ENCODE data around the gene CDH15.

CDH15 gene

GRCh38 chr16:89216315-89217137 is 45.0 kb downstream of the CDH15 start:
- H3K4me1 ChIP-seq (ENCODE audit: insufficient read depth, insufficient read length), result no peaks in the 10 kb centered on the region
- no peaks in the 10 kb centered on the region for H3K27me3 ChIP-seq (ENCODE audit: insufficient read depth, insufficient read length)
- H3K4me3 ChIP-seq (ENCODE audit: insufficient read length, low read depth), result peak overlapping the region; percentile 89
- TF ChIP-seq SUZ12 (IDR thresholded peaks at IDR 0.05; ENCODE audit: extremely low read depth, insufficient read depth, insufficient read length), result no peak
- no peak for TF ChIP-seq YY1 (IDR thresholded peaks at IDR 0.05; ENCODE audit: insufficient read depth, insufficient read length)
- TF ChIP-seq ZNF274 (IDR thresholded peaks at IDR 0.05; ENCODE audit: low read depth, low read length), result no peak
- peak overlapping the region; percentile 95 for H3K9ac ChIP-seq (ENCODE audit: insufficient read length, low read depth)
- DNase-seq (ENCODE audit: low read depth, low spot score), result no peak
- H3K36me3 ChIP-seq (ENCODE audit: insufficient read depth, insufficient read length, low read length), result peaks cover 23% of the 10 kb centered on the region
- H3K9me3 ChIP-seq (ENCODE audit: insufficient read depth, low read length), result no peaks in the 10 kb centered on the region

- no peaks in the 10 kb centered on the region for H3K4me1 ChIP-seq (ENCODE audit: insufficient read depth, insufficient read length)
- no peaks in the 10 kb centered on the region for H3K27me3 ChIP-seq (ENCODE audit: insufficient read depth, insufficient read length)
- peak overlapping the region; percentile 95 for H3K9ac ChIP-seq (ENCODE audit: insufficient read length, low read depth)
- H3K36me3 ChIP-seq (ENCODE audit: insufficient read depth, insufficient read length, low read length), result peaks cover 28% of the 10 kb centered on the region
- H3K9me3 ChIP-seq (ENCODE audit: insufficient read depth, low read length), result no peaks in the 10 kb centered on the region
- TF ChIP-seq ZNF274 (IDR thresholded peaks at IDR 0.05; ENCODE audit: low read depth, low read length), result no peak
- TF ChIP-seq YY1 (IDR thresholded peaks at IDR 0.05; ENCODE audit: insufficient read depth, insufficient read length), result no peak
- no peak for TF ChIP-seq SUZ12 (IDR thresholded peaks at IDR 0.05; ENCODE audit: extremely low read depth, insufficient read depth, insufficient read length)
- H3K4me3 ChIP-seq (ENCODE audit: insufficient read length, low read depth), result peak overlapping the region; percentile 89
- no peak for DNase-seq (ENCODE audit: low read depth, low spot score)
Observed at GRCh38 chr16:89217138-89217387, 45.5 kb downstream of the CDH15 start.

- Histone ChIP-seq H3K36me3 (ENCODE audit: insufficient read depth, insufficient read length, low read length) (peaks cover 33% of the 10 kb centered on the region), H3K9ac (ENCODE audit: insufficient read length, low read depth) (peak within 1 kb of the TSS; percentile 95), H3K9me3 (ENCODE audit: insufficient read depth, low read length) (no peaks in the 10 kb centered on the region), H3K4me1 (ENCODE audit: insufficient read depth, insufficient read length) (no peaks in the 10 kb centered on the region), H3K4me3 (ENCODE audit: insufficient read length, low read depth) (peak within 1 kb of the TSS; percentile 89), H3K27me3 (ENCODE audit: insufficient read depth, insufficient read length) (no peaks in the 10 kb centered on the region)
- no peak for DNase-seq (ENCODE audit: low read depth, low spot score)
- TF ChIP-seq YY1 (IDR thresholded peaks at IDR 0.05; ENCODE audit: insufficient read depth, insufficient read length) (no peak), ZNF274 (IDR thresholded peaks at IDR 0.05; ENCODE audit: low read depth, low read length) (no peak), SUZ12 (IDR thresholded peaks at IDR 0.05; ENCODE audit: extremely low read depth, insufficient read depth, insufficient read length) (no peak)
Observed at GRCh38 chr16:89217388-89218191, 46.0 kb downstream of the CDH15 start, which contains the start of gene ZNF778. Gene ZNF778 (plus strand): TSS chr16:89217703. CDS start chr16:89221128, 3,425 bp downstream.

DNA sequence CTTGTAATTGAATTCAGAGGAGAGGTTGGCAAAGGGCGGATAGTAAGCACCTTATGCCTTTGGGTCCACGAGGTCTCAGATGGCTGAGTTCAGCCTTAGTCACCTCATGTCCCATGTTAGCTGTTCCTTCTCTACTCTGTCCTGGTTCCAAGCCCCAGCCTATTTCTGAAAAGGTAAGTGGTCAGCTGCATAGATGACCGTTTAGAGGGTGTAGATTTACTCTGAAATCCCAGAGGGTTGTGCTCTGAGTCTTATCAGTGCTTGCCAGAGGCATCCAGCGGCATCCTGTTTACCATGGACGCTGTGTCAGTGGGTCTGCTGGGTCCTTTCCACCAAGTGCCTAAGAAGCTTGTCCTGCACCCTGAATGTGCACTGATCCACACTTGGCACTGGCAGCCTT is 47.8 kb downstream of the CDH15 start:
- no peak for DNase-seq (ENCODE audit: low read depth, low spot score)
- Histone ChIP-seq H3K9me3 (ENCODE audit: insufficient read depth, low read length) (no peaks in the 10 kb centered on the region), H3K36me3 (ENCODE audit: insufficient read depth, insufficient read length, low read length) (peaks cover 50% of the 10 kb centered on the region), H3K4me1 (ENCODE audit: insufficient read depth, insufficient read length) (no peaks in the 10 kb centered on the region), H3K4me3 (ENCODE audit: insufficient read length, low read depth) (no peak overlapping the region), H3K9ac (ENCODE audit: insufficient read length, low read depth) (no peak overlapping the region), H3K27me3 (ENCODE audit: insufficient read depth, insufficient read length) (no peaks in the 10 kb centered on the region)
- TF ChIP-seq ZNF274 (IDR thresholded peaks at IDR 0.05; ENCODE audit: low read depth, low read length), result no peak
- TF ChIP-seq YY1 (IDR thresholded peaks at IDR 0.05; ENCODE audit: insufficient read depth, insufficient read length), result no peak
- TF ChIP-seq SUZ12 (IDR thresholded peaks at IDR 0.05; ENCODE audit: extremely low read depth, insufficient read depth, insufficient read length), result no peak

DNA sequence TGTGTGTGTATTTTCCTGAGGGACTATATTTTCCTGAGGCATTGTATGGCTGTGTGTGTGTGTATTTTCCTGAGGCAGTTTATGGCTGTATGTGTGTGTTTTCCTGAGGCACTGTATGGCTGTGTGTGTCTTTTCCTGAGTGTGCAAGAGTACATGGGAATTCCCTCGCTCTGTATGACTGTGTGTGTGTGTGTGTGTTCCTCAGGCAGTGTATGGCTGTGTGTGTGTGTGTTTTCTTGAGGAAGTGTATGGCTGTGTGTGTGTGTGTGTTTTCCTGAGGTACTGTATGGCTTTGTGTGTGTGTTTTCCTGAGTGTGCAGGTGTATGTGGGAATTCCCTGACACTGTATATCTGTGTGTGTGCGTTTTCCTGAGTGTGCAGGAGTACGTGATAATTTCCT is 50.1 kb downstream of the CDH15 start:
- Histone ChIP-seq H3K9me3 (ENCODE audit: insufficient read depth, low read length) (peaks cover 4% of the 10 kb centered on the region), H3K9ac (ENCODE audit: insufficient read length, low read depth) (no peak overlapping the region), H3K27me3 (ENCODE audit: insufficient read depth, insufficient read length) (no peaks in the 10 kb centered on the region), H3K4me1 (ENCODE audit: insufficient read depth, insufficient read length) (no peaks in the 10 kb centered on the region), H3K4me3 (ENCODE audit: insufficient read length, low read depth) (no peak overlapping the region), H3K36me3 (ENCODE audit: insufficient read depth, insufficient read length, low read length) (peaks cover 68% of the 10 kb centered on the region)
- DNase-seq (ENCODE audit: low read depth, low spot score), result no peak
- TF ChIP-seq SUZ12 (IDR thresholded peaks at IDR 0.05; ENCODE audit: extremely low read depth, insufficient read depth, insufficient read length) (no peak), ZNF274 (IDR thresholded peaks at IDR 0.05; ENCODE audit: low read depth, low read length) (no peak), YY1 (IDR thresholded peaks at IDR 0.05; ENCODE audit: insufficient read depth, insufficient read length) (no peak)

DNA sequence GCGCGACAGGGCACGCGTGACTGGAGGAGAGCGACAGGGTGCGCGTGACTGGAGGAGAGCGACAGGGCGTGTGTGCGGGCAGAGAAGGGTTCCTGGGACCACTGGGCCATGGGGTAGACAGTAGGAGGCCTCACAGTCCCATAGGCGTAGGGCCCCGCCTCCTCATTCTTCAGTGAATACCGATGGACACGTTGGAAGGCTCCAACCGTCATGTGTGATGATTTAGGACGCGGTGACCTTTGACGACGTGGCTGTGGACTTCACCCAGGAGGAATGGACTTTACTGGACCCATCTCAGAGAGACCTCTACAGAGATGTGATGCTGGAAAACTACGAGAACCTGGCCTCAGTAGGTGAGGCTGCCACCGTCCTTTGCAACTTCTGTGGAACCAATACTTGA is 51.4 kb downstream of the CDH15 start:
- Histone ChIP-seq H3K9ac (ENCODE audit: insufficient read length, low read depth) (no peak overlapping the region), H3K9me3 (ENCODE audit: insufficient read depth, low read length) (peaks cover 17% of the 10 kb centered on the region), H3K36me3 (ENCODE audit: insufficient read depth, insufficient read length, low read length) (peaks cover 81% of the 10 kb centered on the region), H3K4me1 (ENCODE audit: insufficient read depth, insufficient read length) (no peaks in the 10 kb centered on the region), H3K27me3 (ENCODE audit: insufficient read depth, insufficient read length) (no peaks in the 10 kb centered on the region), H3K4me3 (ENCODE audit: insufficient read length, low read depth) (no peak overlapping the region)
- DNase-seq (ENCODE audit: low read depth, low spot score), result no peak
- TF ChIP-seq YY1 (IDR thresholded peaks at IDR 0.05; ENCODE audit: insufficient read depth, insufficient read length) (no peak), ZNF274 (IDR thresholded peaks at IDR 0.05; ENCODE audit: low read depth, low read length) (no peak), SUZ12 (IDR thresholded peaks at IDR 0.05; ENCODE audit: extremely low read depth, insufficient read depth, insufficient read length) (no peak)

GRCh38 chr16:89224665-89225064 is 53.1 kb downstream of the CDH15 start:
- Histone ChIP-seq H3K9me3 (ENCODE audit: insufficient read depth, low read length) (peaks cover 31% of the 10 kb centered on the region), H3K9ac (ENCODE audit: insufficient read length, low read depth) (no peak overlapping the region), H3K36me3 (ENCODE audit: insufficient read depth, insufficient read length, low read length) (peaks cover 93% of the 10 kb centered on the region), H3K27me3 (ENCODE audit: insufficient read depth, insufficient read length) (no peaks in the 10 kb centered on the region), H3K4me1 (ENCODE audit: insufficient read depth, insufficient read length) (no peaks in the 10 kb centered on the region), H3K4me3 (ENCODE audit: insufficient read length, low read depth) (no peak overlapping the region)
- DNase-seq (ENCODE audit: low read depth, low spot score), result no peak
- TF ChIP-seq YY1 (IDR thresholded peaks at IDR 0.05; ENCODE audit: insufficient read depth, insufficient read length) (no peak), SUZ12 (IDR thresholded peaks at IDR 0.05; ENCODE audit: extremely low read depth, insufficient read depth, insufficient read length) (no peak), ZNF274 (IDR thresholded peaks at IDR 0.05; ENCODE audit: low read depth, low read length) (no peak)

All from NT2/D1 (cell line).